Mesendoderm (in vitro differentiated cells): ENCODE data around the gene CEP83.
"Not testable (repeated sequence)": the region's sequence is repeated elsewhere in the genome, so short reads cannot be mapped to it uniquely, and the experiment has no call there.

Experiments
- DNase-seq: peaks from one replicate; pipeline ENCODE4 v3.0.0; 2013
- H2AK5ac ChIP-seq: 2 replicates; pipeline ENCODE4 v1.6.1; 2013; ENCODE audit warnings: low read length, inconsistent platforms
- H2BK120ac ChIP-seq: 2 replicates; pipeline ENCODE4 v1.6.1; 2013; ENCODE audit warnings: low read depth, mild to moderate bottlenecking, low read length, moderate library complexity, mixed read lengths
- H2BK15ac ChIP-seq: replicated peaks from 2 replicates; pipeline ENCODE4 v1.6.1; 2013; ENCODE audit warnings: low read depth, mild to moderate bottlenecking, moderate library complexity
- H2BK5ac ChIP-seq: 2 replicates; pipeline ENCODE4 v1.6.1; 2013; ENCODE audit warnings: low read length, inconsistent platforms
- H3K18ac ChIP-seq: 2 replicates; pipeline ENCODE4 v1.6.1; 2013; ENCODE audit warnings: mild to moderate bottlenecking, low read length, mixed read lengths
- H3K23ac ChIP-seq: one replicate; pipeline ENCODE4 v1.6.1; 2013; ENCODE audit warnings: low read length
- H3K27ac ChIP-seq: 2 replicates; pipeline ENCODE4 v1.5.1; 2013; ENCODE audit warnings: low read depth, mild to moderate bottlenecking, inconsistent platforms, low read length, moderate library complexity
- H3K27me3 ChIP-seq: 2 replicates; pipeline ENCODE4 v1.6.1; 2013; ENCODE audit warnings: low read length, control low read depth, mild to moderate bottlenecking, inconsistent platforms; ENCODE audit not compliant: insufficient read depth, poor library complexity
- H3K36me3 ChIP-seq: 2 replicates; pipeline ENCODE4 v1.6.1; 2013; ENCODE audit warnings: low read length, inconsistent platforms; ENCODE audit not compliant: control insufficient read depth, insufficient read depth
- H3K4ac ChIP-seq: one replicate; pipeline ENCODE4 v1.6.1; 2013; ENCODE audit warnings: low read depth, mild to moderate bottlenecking, low read length, moderate library complexity
- H3K4me1 ChIP-seq: 2 replicates; pipeline ENCODE4 v1.6.1; 2013; ENCODE audit warnings: low read depth, low read length, inconsistent platforms; ENCODE audit not compliant: control insufficient read depth
- H3K4me2 ChIP-seq: 2 replicates; pipeline ENCODE4 v1.6.1; 2013; ENCODE audit warnings: low read length
- H3K4me3 ChIP-seq: 2 replicates; pipeline ENCODE4 v1.5.1; 2013; ENCODE audit warnings: mild to moderate bottlenecking, low read length
- H3K56ac ChIP-seq: one replicate; pipeline ENCODE4 v1.6.1; 2013; ENCODE audit warnings: low read length
- H3K79me1 ChIP-seq: 2 replicates; pipeline ENCODE4 v1.6.1; 2013; ENCODE audit warnings: low read length, inconsistent platforms
- H3K79me2 ChIP-seq: 2 replicates; pipeline ENCODE4 v1.6.1; 2013; ENCODE audit warnings: mild to moderate bottlenecking, low read length; ENCODE audit not compliant: control insufficient read depth, insufficient read depth
- H3K9ac ChIP-seq: 2 replicates; pipeline ENCODE4 v1.6.1; 2013; ENCODE audit warnings: low read length, inconsistent platforms
- H4K5ac ChIP-seq: one replicate; pipeline ENCODE4 v1.6.1; 2013; ENCODE audit warnings: low read length
- H4K8ac ChIP-seq: one replicate; pipeline ENCODE4 v1.6.1; 2013; ENCODE audit warnings: low read depth, mild to moderate bottlenecking, control low read depth, low read length, moderate library complexity
- WGBS: extraction: QIAGEN DNeasy Blood & Tissue Kit; methylation state at CpG from one replicate; pipeline ENCODE4 v1.1.7; 2013; ENCODE audit warnings: low lambda C conversion rate, missing lambda C conversion rate; ENCODE audit not compliant: insufficient coverage; ENCODE audit errors: extremely low coverage; 5-methylcytosine and 5-hydroxymethylcytosine counted together

The CEP83 gene

GRCh38 chr12:94326727-94327126, 132.9 kb downstream of the CEP83 start:
- no peaks in the 10 kb centered on the region for H3K79me1 ChIP-seq
- no peak for DNase-seq
- no peak overlapping the region for H2AK5ac ChIP-seq
- H2BK5ac ChIP-seq = no peak overlapping the region
- H3K4me3 ChIP-seq = no peak overlapping the region
- H3K4ac ChIP-seq = no peak overlapping the region
- no peak overlapping the region for H3K27ac ChIP-seq
- no peak overlapping the region for H3K23ac ChIP-seq
- no peak overlapping the region for H2BK15ac ChIP-seq
- no peak overlapping the region for H3K56ac ChIP-seq
- no peak overlapping the region for H4K8ac ChIP-seq
- no peak overlapping the region for H3K4me2 ChIP-seq
- no peaks in the 10 kb centered on the region for H3K79me2 ChIP-seq
- no peak overlapping the region for H2BK120ac ChIP-seq
- no peak overlapping the region for H4K5ac ChIP-seq
- H3K36me3 ChIP-seq = no peaks in the 10 kb centered on the region
- H3K27me3 ChIP-seq = no peaks in the 10 kb centered on the region
- H3K9ac ChIP-seq = no peak overlapping the region
- no peaks in the 10 kb centered on the region for H3K4me1 ChIP-seq
- no peak overlapping the region for H3K18ac ChIP-seq

GRCh38 chr12:94326234-94326633, 133.4 kb downstream of the CEP83 start:
- no peak overlapping the region for H3K23ac ChIP-seq
- H3K4ac ChIP-seq = no peak overlapping the region
- no peaks in the 10 kb centered on the region for H3K79me2 ChIP-seq
- H4K5ac ChIP-seq = no peak overlapping the region
- no CpG with 5 or more reads among the region's 1 CpG for WGBS
- no peak overlapping the region for H2BK5ac ChIP-seq
- no peak overlapping the region for H3K56ac ChIP-seq
- no peak overlapping the region for H3K4me3 ChIP-seq
- no peak overlapping the region for H3K18ac ChIP-seq
- no peak overlapping the region for H3K4me2 ChIP-seq
- no peaks in the 10 kb centered on the region for H3K79me1 ChIP-seq
- no peak overlapping the region for H2BK15ac ChIP-seq
- H3K36me3 ChIP-seq = no peaks in the 10 kb centered on the region
- no peak overlapping the region for H4K8ac ChIP-seq
- no peak overlapping the region for H3K9ac ChIP-seq
- H2BK120ac ChIP-seq = no peak overlapping the region
- H3K4me1 ChIP-seq = no peaks in the 10 kb centered on the region
- no peak overlapping the region for H2AK5ac ChIP-seq
- no peak for DNase-seq
- H3K27ac ChIP-seq = no peak overlapping the region
- no peaks in the 10 kb centered on the region for H3K27me3 ChIP-seq

DNA sequence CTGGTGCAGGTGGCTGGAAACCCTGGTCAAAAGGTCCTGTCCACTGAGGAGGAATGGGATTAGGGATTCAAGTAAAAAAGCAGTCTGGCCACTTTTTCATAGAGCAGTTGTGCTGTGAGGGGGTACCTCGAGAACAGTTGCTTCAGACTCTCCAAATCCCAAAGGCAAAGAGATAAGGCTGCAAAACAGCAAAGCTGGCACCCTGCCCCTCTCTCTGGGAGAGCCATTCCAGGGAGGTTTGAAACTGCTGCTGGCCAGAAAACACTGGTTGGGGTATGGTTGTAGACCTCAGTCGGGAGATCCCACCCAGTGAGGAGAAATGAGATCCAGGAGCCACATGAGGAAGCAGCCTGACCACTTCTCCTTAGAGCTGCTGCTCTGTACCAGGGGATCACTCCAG, 137.3 kb downstream of the CEP83 start:
- no peaks in the 10 kb centered on the region for H3K27me3 ChIP-seq
- H3K36me3 ChIP-seq = no peaks in the 10 kb centered on the region
- DNase-seq = no peak
- no CpG with 5 or more reads among the region's 2 CpGs for WGBS
- no peaks in the 10 kb centered on the region for H3K79me2 ChIP-seq
- H3K4me2 ChIP-seq = no peak overlapping the region
- no peak overlapping the region for H3K27ac ChIP-seq
- no peak overlapping the region for H3K4ac ChIP-seq
- no peak overlapping the region for H3K9ac ChIP-seq
- no peak overlapping the region for H4K8ac ChIP-seq
- H3K23ac ChIP-seq = no peak overlapping the region
- H3K4me1 ChIP-seq = no peaks in the 10 kb centered on the region
- H4K5ac ChIP-seq = no peak overlapping the region
- H2BK15ac ChIP-seq = no peak overlapping the region
- no peak overlapping the region for H3K4me3 ChIP-seq
- no peak overlapping the region for H2BK120ac ChIP-seq
- H3K56ac ChIP-seq = no peak overlapping the region
- H3K18ac ChIP-seq = no peak overlapping the region
- no peak overlapping the region for H2BK5ac ChIP-seq
- H2AK5ac ChIP-seq = no peak overlapping the region
- no peaks in the 10 kb centered on the region for H3K79me1 ChIP-seq

- Histone ChIP-seq H4K5ac (no peak overlapping the region), H3K4me3 (no peak overlapping the region), H2BK120ac (no peak overlapping the region), H2BK15ac (no peak overlapping the region), H3K18ac (no peak overlapping the region), H3K9ac (no peak overlapping the region), H3K4ac (no peak overlapping the region), H3K4me1 (no peaks in the 10 kb centered on the region), H3K23ac (no peak overlapping the region), H3K27ac (no peak overlapping the region), H3K27me3 (no peaks in the 10 kb centered on the region), H4K8ac (no peak overlapping the region), H2AK5ac (no peak overlapping the region), H3K4me2 (no peak overlapping the region), H3K79me1 (no peaks in the 10 kb centered on the region), H3K36me3 (no peaks in the 10 kb centered on the region), H3K56ac (no peak overlapping the region), H3K79me2 (no peaks in the 10 kb centered on the region), H2BK5ac (no peak overlapping the region)
- no peak for DNase-seq
Measured at GRCh38 chr12:94320109-94320508, 139.6 kb downstream of the CEP83 start.

- Histone ChIP-seq H3K9ac (no peak overlapping the region), H3K4me1 (no peaks in the 10 kb centered on the region), H2AK5ac (no peak overlapping the region), H3K4ac (no peak overlapping the region), H3K79me1 (no peaks in the 10 kb centered on the region), H4K8ac (no peak overlapping the region), H2BK5ac (no peak overlapping the region), H3K4me3 (no peak overlapping the region), H4K5ac (no peak overlapping the region), H2BK120ac (no peak overlapping the region), H2BK15ac (no peak overlapping the region), H3K56ac (no peak overlapping the region), H3K27me3 (no peaks in the 10 kb centered on the region), H3K4me2 (no peak overlapping the region), H3K18ac (no peak overlapping the region), H3K27ac (no peak overlapping the region), H3K23ac (no peak overlapping the region), H3K79me2 (no peaks in the 10 kb centered on the region), H3K36me3 (no peaks in the 10 kb centered on the region)
- no peak for DNase-seq
- no CpG with 5 or more reads among the region's 1 CpG for WGBS
Measured at GRCh38 chr12:94318181-94318580, 141.5 kb downstream of the CEP83 start.

DNA sequence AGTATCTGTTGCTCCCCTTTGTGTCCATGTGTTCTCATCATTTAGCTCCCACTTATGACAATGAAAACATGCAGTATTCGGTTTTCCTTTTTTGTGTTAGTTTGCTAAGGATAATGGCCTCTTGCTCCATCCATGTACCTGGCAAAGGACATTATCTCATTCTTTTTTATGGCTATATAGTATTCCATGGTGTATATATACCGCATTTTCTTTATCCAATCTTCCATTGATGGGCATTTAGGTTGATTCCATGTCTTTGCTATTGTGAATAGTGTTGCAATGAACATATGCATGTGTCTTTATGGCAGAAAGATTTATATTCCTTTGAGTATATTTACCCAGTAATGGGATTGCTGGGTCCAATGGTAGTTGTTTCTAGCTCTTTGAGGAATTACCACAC, 143.1 kb downstream of the CEP83 start:
- H3K4me1 ChIP-seq, H3K4me3 ChIP-seq, H3K36me3 ChIP-seq, H2BK5ac ChIP-seq, H3K56ac ChIP-seq, H3K9ac ChIP-seq, H4K5ac ChIP-seq, H3K23ac ChIP-seq, H3K4me2 ChIP-seq, H2AK5ac ChIP-seq, H4K8ac ChIP-seq, H2BK120ac ChIP-seq, H3K4ac ChIP-seq, H3K27ac ChIP-seq, DNase-seq, H3K18ac ChIP-seq, H3K27me3 ChIP-seq, H3K79me2 ChIP-seq, H2BK15ac ChIP-seq, H3K79me1 ChIP-seq: not testable (repeated sequence)
- no CpG with 5 or more reads among the region's 2 CpGs for WGBS
